T-helper 2 cell treated with Interferon-gamma antibody and Interleukin-4, amounts not matched to agents 5 μg/mL and 100 μg/mL, for 36 hours (primary cell): ENCODE data around the gene PPP2R5A.
A peak's percentile ranks its signal among the peaks of the same experiment; 100 is the strongest.

Source experiments
- DNase-seq: peaks from one replicate; pipeline ENCODE4 v3.0.0; 2021; ENCODE audit warnings: low spot score
- H3K27ac Mint-ChIP-seq: one replicate; pipeline ENCODE4 v1.8.0; 2021; ENCODE audit warnings: mild to moderate bottlenecking, mixed read lengths
- H3K27me3 Mint-ChIP-seq: one replicate; pipeline ENCODE4 v1.8.0; 2021; ENCODE audit warnings: low read depth, mixed read lengths
- H3K36me3 Mint-ChIP-seq: one replicate; pipeline ENCODE4 v1.8.0; 2021; ENCODE audit warnings: low read depth, mixed read lengths
- H3K4me1 Mint-ChIP-seq: one replicate; pipeline ENCODE4 v1.8.0; 2021; ENCODE audit warnings: low read depth, mixed read lengths
- H3K4me3 Mint-ChIP-seq: one replicate; pipeline ENCODE4 v1.8.0; 2022; ENCODE audit warnings: mild to moderate bottlenecking, moderate library complexity, mixed read lengths
- H3K9me3 Mint-ChIP-seq: one replicate; pipeline ENCODE4 v1.8.0; 2021; ENCODE audit warnings: mixed read lengths

PPP2R5A gene

DNA sequence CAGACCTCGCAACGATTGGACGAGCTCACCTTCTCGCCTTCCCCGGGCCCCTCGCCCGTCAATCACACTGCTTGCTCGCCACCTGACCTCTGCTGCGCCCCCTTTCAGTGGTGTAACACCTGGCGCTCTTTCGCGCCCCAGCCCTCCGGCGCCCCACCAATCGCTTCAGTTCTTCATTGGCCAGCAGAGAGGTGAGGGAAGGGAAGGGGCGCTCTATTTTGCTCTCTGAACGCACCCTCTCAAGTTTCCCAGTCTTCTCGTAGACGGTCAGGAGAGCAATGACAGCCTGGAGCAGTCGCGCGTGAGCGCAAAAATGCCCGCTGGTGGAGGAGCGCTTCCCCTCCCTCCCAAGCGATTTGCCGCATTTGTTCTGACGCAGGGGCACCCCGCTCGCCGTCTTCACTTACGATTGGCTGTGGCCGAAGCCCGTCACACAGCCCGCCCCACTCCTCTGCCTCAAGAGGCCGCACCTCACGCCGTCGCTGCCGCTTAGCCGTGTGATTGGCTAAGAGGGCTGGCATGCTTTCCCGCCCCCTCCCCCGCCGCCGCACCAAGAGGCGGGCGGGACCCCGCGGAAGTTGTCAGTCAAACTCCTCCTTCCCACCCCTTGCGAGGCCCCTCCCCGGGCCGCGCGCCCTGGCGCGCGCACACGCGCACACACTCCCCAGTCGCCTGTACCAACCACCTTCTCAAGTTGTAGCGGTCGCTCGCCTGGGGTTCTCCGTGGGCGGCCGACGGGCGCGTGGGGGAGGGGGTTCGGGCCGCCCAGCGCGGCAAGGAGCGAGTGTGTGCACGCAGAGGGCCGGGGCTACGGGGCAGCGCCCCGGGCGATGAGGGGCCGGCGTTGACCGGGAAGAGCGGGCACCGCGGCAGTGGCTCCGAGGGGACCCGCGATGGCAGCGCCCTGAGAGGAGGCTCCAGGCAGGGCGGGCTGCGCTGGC lies at the start of gene PPP2R5A:
TSS of gene PPP2R5A (plus strand) at position 667 of the 941 bp plus-strand sequence. CDS start 701 bp downstream, outside the sequence.
- H3K4me3 Mint-ChIP-seq: peak within 1 kb of the TSS; percentile 99
- H3K27ac Mint-ChIP-seq: peak within 1 kb of the TSS; percentile 96
- H3K36me3 Mint-ChIP-seq: peaks cover 20% of the 10 kb centered on the region
- peaks cover 22% of the 10 kb centered on the region for H3K4me1 Mint-ChIP-seq
- no peaks in the 10 kb centered on the region for H3K27me3 Mint-ChIP-seq
- H3K9me3 Mint-ChIP-seq: no peaks in the 10 kb centered on the region
- peak; percentile 99 for DNase-seq

DNA sequence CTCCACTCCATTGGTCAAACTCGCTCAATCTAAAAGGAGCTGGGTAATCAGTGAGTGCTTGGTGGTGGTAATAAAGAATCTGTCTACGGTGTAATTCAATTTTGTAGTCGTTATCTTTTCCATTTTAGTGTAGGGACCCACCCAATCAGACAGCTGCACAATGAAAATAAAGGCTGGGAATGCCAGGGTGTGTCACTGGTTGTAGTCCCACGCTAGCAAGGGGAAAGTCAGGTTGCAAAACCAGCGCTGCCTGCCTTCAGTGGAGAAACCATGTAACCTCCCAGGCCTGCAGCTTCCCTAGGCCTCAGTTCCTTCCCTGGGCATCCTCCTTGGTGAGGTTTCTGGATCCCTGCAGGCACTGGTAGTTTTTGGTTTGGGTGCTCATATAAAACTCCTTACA lies 49.4 kb upstream of the PPP2R5A start:
- Mint-ChIP-seq H3K27ac (peak overlapping the region; percentile 61), H3K4me1 (peaks cover 33% of the 10 kb centered on the region), H3K36me3 (no peaks in the 10 kb centered on the region), H3K4me3 (no peak overlapping the region), H3K9me3 (no peaks in the 10 kb centered on the region), H3K27me3 (no peaks in the 10 kb centered on the region)
- DNase-seq: no peak

DNA sequence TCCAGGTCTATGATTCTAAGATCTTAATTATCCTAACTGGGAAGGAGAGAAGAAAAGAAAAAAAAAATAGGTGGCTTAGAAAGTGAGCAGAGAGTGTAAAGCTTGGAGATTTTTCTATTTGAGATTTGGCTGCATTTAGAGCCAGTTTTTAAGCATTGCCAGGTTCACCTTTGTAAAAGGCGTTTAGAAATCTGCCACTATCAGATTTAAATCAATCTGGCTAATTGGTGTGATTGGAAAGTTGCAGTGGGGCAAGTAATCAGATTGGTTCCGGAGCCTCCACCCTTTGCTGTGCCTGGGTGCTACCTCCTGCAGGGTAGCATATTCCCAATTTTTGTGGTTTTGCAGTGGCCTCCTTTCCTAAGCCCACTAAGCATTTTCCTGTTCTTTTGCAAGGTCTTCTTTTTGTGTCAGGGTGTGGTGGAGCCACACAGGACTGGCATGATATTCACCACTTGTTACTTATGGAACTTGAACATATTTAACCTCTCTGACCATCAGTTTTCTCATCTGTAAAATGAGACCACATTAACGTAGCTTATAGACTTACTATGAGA lies 48.5 kb upstream of the PPP2R5A start:
- Mint-ChIP-seq H3K27me3 (no peaks in the 10 kb centered on the region), H3K4me3 (no peak overlapping the region), H3K4me1 (peaks cover 32% of the 10 kb centered on the region), H3K36me3 (no peaks in the 10 kb centered on the region), H3K27ac (no peak overlapping the region), H3K9me3 (no peaks in the 10 kb centered on the region)
- no peak for DNase-seq

DNA sequence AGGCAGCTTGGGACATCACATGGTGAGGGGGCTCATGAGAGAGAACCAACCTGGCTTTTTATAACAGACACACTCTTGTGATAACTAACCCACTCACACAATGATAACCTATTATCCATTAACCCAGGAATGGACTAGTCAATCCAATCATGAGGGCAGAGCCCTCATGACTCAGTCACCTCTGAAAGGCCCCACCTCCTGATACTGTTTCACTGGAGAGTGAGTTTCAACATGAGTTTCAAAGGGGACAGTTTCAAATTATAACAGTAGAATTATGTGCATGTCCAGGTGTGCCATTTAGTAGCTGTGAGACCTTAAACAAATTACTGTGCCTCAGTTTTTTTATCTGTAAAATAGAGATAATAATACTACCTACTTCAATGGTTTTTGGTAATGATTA lies 47.6 kb upstream of the PPP2R5A start:
- H3K27ac Mint-ChIP-seq: no peak overlapping the region
- no peaks in the 10 kb centered on the region for H3K9me3 Mint-ChIP-seq
- no peaks in the 10 kb centered on the region for H3K36me3 Mint-ChIP-seq
- no peak overlapping the region for H3K4me3 Mint-ChIP-seq
- peaks cover 30% of the 10 kb centered on the region for H3K4me1 Mint-ChIP-seq
- H3K27me3 Mint-ChIP-seq: no peaks in the 10 kb centered on the region
- peak; percentile 29 for DNase-seq

DNA sequence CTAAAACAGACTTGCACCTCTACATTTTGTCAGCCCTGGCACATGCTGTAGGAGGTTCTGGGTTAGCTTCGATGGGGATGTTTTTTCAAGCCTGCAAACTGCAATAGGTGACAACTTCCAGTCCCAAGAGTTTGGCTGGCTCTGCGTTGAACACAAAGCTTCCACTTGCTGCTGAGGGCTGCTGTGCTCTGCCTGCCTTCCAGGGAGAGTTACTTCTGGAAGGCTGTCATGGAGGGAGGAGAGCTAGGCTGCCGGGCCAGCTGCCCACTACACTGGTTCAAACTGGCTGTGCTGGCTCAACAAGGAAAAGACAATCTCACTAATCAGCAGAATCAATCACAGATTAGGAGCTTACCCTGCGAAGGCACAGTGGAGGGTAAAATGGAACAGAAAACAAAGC lies 46.7 kb upstream of the PPP2R5A start:
- Mint-ChIP-seq H3K4me3 (no peak overlapping the region), H3K27me3 (no peaks in the 10 kb centered on the region), H3K36me3 (no peaks in the 10 kb centered on the region), H3K4me1 (peaks cover 32% of the 10 kb centered on the region), H3K27ac (no peak overlapping the region), H3K9me3 (no peaks in the 10 kb centered on the region)
- no peak for DNase-seq

DNA sequence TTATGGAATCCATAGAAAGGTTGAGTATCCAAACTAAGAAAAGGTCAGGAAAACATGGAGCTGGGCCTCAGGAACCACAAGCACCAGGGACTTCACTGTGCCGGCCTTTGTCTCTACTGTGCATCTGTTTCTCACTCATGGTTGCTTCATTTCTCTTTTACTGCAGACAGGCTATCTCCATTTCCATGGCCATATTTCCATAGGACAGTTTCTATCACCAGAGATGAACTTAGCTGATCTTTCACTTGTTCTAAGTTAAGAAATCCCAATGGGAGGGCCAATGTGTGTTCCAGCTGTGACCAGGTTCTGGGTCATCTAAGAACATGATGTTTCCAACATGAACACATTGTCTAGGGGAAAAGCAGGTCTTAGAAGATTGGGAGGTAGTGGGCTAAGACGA lies 43.7 kb upstream of the PPP2R5A start:
- Mint-ChIP-seq H3K27me3 (no peaks in the 10 kb centered on the region), H3K36me3 (no peaks in the 10 kb centered on the region), H3K27ac (no peak overlapping the region), H3K4me3 (no peak overlapping the region), H3K4me1 (peaks cover 30% of the 10 kb centered on the region), H3K9me3 (no peaks in the 10 kb centered on the region)
- no peak for DNase-seq

DNA sequence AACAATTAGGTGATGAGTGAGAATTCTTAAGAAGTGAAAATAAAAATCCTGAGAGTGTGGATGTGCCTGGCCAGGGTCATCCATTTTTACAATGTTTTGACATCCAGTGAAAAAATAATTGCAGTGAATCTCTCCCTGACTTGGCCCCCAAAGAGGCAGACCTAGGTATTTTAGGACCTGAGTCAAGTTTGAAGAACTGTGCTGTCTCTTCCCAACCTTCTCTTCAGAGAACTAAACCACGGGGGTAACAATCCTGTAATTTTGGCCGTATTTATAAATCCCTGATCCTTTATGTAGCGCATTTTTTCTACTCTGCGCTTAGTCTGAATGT lies 43.3 kb upstream of the PPP2R5A start:
- Mint-ChIP-seq H3K4me3 (no peak overlapping the region), H3K9me3 (no peaks in the 10 kb centered on the region), H3K36me3 (no peaks in the 10 kb centered on the region), H3K4me1 (peaks cover 29% of the 10 kb centered on the region), H3K27me3 (no peaks in the 10 kb centered on the region), H3K27ac (no peak overlapping the region)
- no peak for DNase-seq

DNA sequence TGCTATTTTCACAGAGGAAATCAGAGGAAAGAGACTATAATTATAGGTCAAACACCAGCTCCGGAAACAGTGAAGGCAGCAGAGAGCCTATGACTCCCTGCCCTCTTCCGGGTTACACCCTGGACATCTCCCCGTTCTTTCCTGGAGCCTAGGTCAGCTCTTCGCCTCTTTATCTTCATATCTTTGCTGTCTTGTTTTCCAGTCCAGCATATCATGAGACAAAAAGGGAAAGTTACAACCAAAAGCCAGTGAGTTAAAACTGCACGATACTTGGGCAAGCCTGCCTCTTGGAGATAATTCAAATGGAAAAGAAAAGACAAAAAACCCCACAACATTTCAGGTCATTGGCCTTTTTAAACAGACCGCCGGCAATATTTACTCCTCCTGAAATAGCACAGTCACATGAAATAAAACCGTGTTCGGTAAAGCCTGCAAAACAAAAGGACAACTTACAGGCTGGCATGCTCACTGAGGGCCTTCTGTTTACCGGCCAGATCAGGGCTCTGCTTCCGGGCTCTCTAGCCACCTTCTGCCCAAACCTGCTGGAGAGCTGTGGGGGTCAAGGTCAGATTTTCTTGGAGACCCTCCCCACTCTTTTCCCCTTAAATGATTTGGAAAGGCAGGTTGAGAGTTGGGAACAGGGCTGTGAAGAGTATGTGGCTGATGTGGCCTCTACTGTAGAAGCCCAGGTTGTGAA lies 42.8 kb upstream of the PPP2R5A start:
- Mint-ChIP-seq H3K4me3 (peak overlapping the region; percentile 40), H3K4me1 (peaks cover 28% of the 10 kb centered on the region), H3K36me3 (no peaks in the 10 kb centered on the region), H3K27me3 (no peaks in the 10 kb centered on the region), H3K27ac (peak overlapping the region; percentile 18), H3K9me3 (no peaks in the 10 kb centered on the region)
- DNase-seq: no peak

DNA sequence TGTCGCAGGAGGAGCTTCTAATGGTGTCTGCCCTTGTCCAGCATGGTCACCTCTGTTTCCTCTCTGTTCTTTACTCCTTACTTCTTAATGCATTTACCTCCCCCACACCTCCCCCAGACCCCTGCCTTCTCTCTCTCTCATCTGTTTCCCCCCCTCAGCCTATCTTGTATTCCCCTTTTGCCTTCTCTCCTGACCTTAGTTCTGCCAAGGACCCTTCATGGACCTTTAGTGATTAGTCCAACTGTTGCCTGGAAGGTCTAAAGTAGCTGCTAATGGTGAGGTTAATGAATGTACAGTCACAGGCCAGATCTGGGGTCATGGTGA lies 42.3 kb upstream of the PPP2R5A start:
- DNase-seq: no peak
- H3K27me3 Mint-ChIP-seq: no peaks in the 10 kb centered on the region
- H3K36me3 Mint-ChIP-seq: no peaks in the 10 kb centered on the region
- no peak overlapping the region for H3K4me3 Mint-ChIP-seq
- H3K27ac Mint-ChIP-seq: peak overlapping the region; percentile 18
- H3K9me3 Mint-ChIP-seq: no peaks in the 10 kb centered on the region
- peaks cover 26% of the 10 kb centered on the region for H3K4me1 Mint-ChIP-seq

DNA sequence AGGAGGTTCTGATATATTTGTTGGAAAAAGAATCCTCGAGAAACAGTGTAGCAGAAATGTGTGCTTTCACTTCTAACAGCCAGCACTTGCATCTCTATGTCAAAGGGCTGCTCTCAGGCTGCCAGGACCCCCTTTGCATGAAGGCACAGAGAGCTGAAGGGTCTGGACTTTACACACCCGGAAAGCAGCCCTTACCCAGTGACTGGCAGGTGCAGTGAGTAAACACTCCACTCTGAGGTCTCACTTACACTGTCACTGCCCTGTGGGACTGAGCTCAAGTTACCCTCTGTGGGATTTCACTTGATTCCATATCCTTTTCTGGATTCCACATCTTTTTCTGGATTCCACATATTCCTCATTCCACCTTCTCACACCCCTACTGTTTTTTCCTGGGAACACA lies 40.8 kb upstream of the PPP2R5A start:
- no peaks in the 10 kb centered on the region for H3K36me3 Mint-ChIP-seq
- H3K4me3 Mint-ChIP-seq: peak overlapping the region; percentile 28
- DNase-seq: no peak
- H3K4me1 Mint-ChIP-seq: peaks cover 19% of the 10 kb centered on the region
- peaks cover 3% of the 10 kb centered on the region for H3K27me3 Mint-ChIP-seq
- H3K9me3 Mint-ChIP-seq: peaks cover 3% of the 10 kb centered on the region
- H3K27ac Mint-ChIP-seq: peak overlapping the region; percentile 87

DNA sequence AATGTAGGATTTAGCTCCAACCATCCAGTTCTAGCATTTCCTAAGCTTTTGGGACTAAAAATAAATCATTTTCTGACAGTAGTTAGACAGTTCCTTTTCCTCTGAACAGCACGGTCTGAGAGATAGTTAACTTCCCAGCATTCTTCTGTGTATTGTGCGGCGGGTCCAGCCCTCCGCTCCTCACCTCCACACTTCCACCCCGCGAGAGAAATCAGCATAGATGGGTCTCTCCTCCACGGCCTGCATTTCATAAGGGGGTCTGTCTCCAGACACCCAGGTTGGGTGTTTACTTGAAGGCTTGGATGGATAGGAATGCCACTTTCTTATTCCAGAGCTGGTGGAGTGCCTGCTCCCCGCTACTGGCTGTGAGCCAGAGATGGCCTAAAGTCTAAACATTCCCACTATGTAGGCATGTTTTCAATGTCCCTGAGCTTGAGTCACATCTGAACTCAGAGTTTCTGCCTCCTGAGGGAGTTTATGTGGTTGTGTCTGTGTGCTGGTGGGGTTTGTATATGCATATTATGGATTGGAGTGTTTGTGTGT lies 38.0 kb upstream of the PPP2R5A start:
- DNase-seq: no peak
- no peak overlapping the region for H3K27ac Mint-ChIP-seq

DNA sequence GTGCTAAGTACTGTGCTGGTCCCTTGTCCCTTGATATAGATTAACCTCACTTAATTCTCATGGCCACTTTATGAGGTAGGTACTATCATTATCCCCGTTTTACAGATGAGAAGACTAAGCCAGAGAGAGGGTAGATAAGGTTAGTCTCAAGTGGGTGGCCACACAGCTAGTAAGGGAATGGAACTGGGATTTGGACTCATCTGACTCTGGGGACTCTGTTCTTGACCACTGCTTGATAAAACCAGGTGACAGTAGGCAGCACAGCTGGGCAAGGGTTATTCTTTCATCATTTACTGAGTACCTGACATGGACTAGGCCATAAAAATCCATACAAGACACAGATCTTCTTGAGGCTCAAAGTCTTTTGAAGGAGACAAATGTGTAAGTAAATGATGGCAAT lies 37.2 kb upstream of the PPP2R5A start:
- DNase-seq: no peak
- H3K4me3 Mint-ChIP-seq: no peak overlapping the region
- peaks cover 2% of the 10 kb centered on the region for H3K36me3 Mint-ChIP-seq
- H3K9me3 Mint-ChIP-seq: peaks cover 3% of the 10 kb centered on the region
- H3K4me1 Mint-ChIP-seq: peaks cover 28% of the 10 kb centered on the region
- H3K27me3 Mint-ChIP-seq: peaks cover 3% of the 10 kb centered on the region
- H3K27ac Mint-ChIP-seq: no peak overlapping the region

More for the DNA sequence above, 38.0 kb upstream of the PPP2R5A start:
- Mint-ChIP-seq H3K9me3 (peaks cover 3% of the 10 kb centered on the region), H3K27me3 (peaks cover 3% of the 10 kb centered on the region), H3K36me3 (peaks cover 2% of the 10 kb centered on the region), H3K4me3 (no peak overlapping the region), H3K4me1 (peaks cover 29% of the 10 kb centered on the region)

DNA sequence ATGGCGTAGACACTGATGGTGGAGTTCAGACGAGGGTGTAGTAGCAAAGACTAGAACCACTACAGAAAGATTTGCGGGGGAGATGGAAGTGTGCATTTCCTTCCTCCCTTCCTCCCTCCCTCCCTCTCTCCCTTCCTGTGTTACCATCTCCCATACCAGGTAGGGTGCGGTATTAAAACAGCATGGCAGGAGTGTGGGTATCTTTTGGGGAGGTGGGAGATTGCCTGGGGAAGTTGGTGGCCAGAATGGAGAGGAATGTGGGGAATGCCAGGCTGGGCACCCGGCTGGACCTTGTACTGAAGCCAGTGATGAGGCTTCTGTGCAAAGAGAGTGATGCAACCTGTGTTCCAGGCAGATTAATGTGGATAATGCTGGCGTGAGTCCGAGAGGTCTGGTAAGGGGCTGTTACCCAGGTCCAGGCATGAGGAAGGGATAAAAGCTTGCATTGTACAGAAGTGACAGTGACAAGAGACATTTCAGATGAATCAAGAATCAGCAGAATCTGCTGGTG lies 30.3 kb upstream of the PPP2R5A start:
- H3K27ac Mint-ChIP-seq: peak overlapping the region; percentile 88
- H3K4me1 Mint-ChIP-seq: peaks cover 54% of the 10 kb centered on the region
- no peak for DNase-seq
- H3K9me3 Mint-ChIP-seq: no peaks in the 10 kb centered on the region
- no peaks in the 10 kb centered on the region for H3K27me3 Mint-ChIP-seq
- peaks cover 5% of the 10 kb centered on the region for H3K36me3 Mint-ChIP-seq
- H3K4me3 Mint-ChIP-seq: peak overlapping the region; percentile 67
